Esophagus muscularis mucosa (tissue), 4 donors: Measurements from ENCODE around the gene UBTF. TPM values are rescaled to one million over a fixed set of nuclear protein-coding genes. Genes with fewer than 3 reads are reported as not detected.

ENCODE experiments used
- DNase-seq: peaks from one replicate; pipeline ENCODE4 v3.0.0-alpha.2; 2017; ENCODE audit errors: extremely low spot score
- H3K27ac ChIP-seq, 4 donors: fragments of 200-600 bp; sonication (generic); replicated peaks in 1 of 4; 1 replicate in 3 of 4; 2 replicates in 1 of 4; pipeline ENCODE4 v1.5.1; 2016 to 2019; ENCODE audit warnings: mild to moderate bottlenecking in 1 of 4
- H3K27me3 ChIP-seq, 4 donors: fragments of 200-600 bp; sonication (generic); one replicate each; pipeline versions ENCODE4 v1.5.1 to v1.6.0; 2016 to 2019
- H3K36me3 ChIP-seq, 4 donors: fragments of 200-600 bp; sonication (generic); one replicate each; pipeline ENCODE4 v1.5.1; 2016 to 2019
- H3K4me1 ChIP-seq, 4 donors: fragments of 200-600 bp; sonication (generic); one replicate each; pipeline ENCODE4 v1.5.1; 2016 to 2019
- H3K4me3 ChIP-seq, 4 donors: fragments of 200-600 bp; sonication (generic); 1 replicate in 2 of 4; 2 replicates in 2 of 4; pipeline ENCODE4 v1.5.1; 2016 to 2019; ENCODE audit warnings: mild to moderate bottlenecking in 4 of 4, moderate library complexity in 1 of 4
- H3K9me3 ChIP-seq, 4 donors: fragments of 200-600 bp; sonication (generic); 1 replicate in 3 of 4; 2 replicates in 1 of 4; pipeline ENCODE4 v1.5.1; 2016 to 2019
- EP300 ChIP-seq: sonication (generic); formaldehyde crosslinking; IDR thresholded peaks from one replicate; pipeline ENCODE4 v1.6.1; 2017; ENCODE audit warnings: antibody characterized with exemption
- POLR2A ChIP-seq: fragments of 450-650 bp; IDR thresholded peaks from one replicate; pipeline ENCODE4 v1.6.1; 2017; ENCODE audit warnings: antibody characterized with exemption, moderate library complexity, mild to moderate bottlenecking, low read depth
- POLR2AphosphoS5 ChIP-seq, 2 donors: sonication (generic); formaldehyde crosslinking; IDR thresholded peaks; one replicate each; pipeline ENCODE4 v1.6.1; 2017; ENCODE audit warnings: antibody characterized with exemption in 2 of 2
- WGBS: methylation state at CpG from one replicate; pipeline ENCODE4 v1.1.5; 2018; 5-methylcytosine and 5-hydroxymethylcytosine counted together
- intact Hi-C: fragments of 100-400 bp; cut with DNase I; formaldehyde crosslinking; loops from one replicate; pipeline ENCODE4 v1.15.1; 2023
- total RNA-seq, 4 donors: library from RNA; depleted of rRNA; stranded (reverse); fragments of >200 nt; gene quantifications; one replicate each; pipeline versions ENCODE4 v1.1.0 to v1.2.1, GENCODE V29; 2016
- TF ChIP-seq, protein P1 (sequence below), 3 experiments: fragments of 200-600 bp in 2 of 3; fragments of 450-650 bp in 1 of 3; sonication (generic) in 2 of 3; IDR thresholded peaks; one replicate each; pipeline ENCODE4 v1.5.1; 2017 to 2019; ENCODE audit warnings: antibody characterized with exemption in 3 of 3, mild to moderate bottlenecking in 2 of 3, moderate library complexity in 1 of 3

The UBTF gene
- total RNA-seq, 4 donors from 2014 or later, result 48.7 to 78.8 (median 66.1) TPM

GRCh38 chr17:44216173-44216572 lies 3.3 kb downstream of the UBTF start:
- Histone ChIP-seq H3K4me3 (no peak overlapping the region), H3K27me3 (no peaks in the 10 kb centered on the region), H3K9me3 (no peaks in the 10 kb centered on the region), H3K27ac (no peak overlapping the region), H3K4me1 (peaks cover 18 to 53% (median 35%) of the 10 kb centered on the region in 4 donors), H3K36me3 (peaks cover 27 to 60% (median 55%) of the 10 kb centered on the region in 4 donors)
- TF ChIP-seq EP300, result no peak
- no peak for TF ChIP-seq POLR2A
- TF ChIP-seq POLR2AphosphoS5 (IDR thresholded peaks at IDR 0.05), result no peak
- TF ChIP-seq, protein P1, sequence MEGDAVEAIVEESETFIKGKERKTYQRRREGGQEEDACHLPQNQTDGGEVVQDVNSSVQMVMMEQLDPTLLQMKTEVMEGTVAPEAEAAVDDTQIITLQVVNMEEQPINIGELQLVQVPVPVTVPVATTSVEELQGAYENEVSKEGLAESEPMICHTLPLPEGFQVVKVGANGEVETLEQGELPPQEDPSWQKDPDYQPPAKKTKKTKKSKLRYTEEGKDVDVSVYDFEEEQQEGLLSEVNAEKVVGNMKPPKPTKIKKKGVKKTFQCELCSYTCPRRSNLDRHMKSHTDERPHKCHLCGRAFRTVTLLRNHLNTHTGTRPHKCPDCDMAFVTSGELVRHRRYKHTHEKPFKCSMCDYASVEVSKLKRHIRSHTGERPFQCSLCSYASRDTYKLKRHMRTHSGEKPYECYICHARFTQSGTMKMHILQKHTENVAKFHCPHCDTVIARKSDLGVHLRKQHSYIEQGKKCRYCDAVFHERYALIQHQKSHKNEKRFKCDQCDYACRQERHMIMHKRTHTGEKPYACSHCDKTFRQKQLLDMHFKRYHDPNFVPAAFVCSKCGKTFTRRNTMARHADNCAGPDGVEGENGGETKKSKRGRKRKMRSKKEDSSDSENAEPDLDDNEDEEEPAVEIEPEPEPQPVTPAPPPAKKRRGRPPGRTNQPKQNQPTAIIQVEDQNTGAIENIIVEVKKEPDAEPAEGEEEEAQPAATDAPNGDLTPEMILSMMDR (IDR thresholded peaks at IDR 0.05), result no peak
- intact Hi-C loops, result no loop called here
- no peak for DNase-seq
- WGBS, result 65% methylated on average over 5 of the region's 5 CpGs

DNA sequence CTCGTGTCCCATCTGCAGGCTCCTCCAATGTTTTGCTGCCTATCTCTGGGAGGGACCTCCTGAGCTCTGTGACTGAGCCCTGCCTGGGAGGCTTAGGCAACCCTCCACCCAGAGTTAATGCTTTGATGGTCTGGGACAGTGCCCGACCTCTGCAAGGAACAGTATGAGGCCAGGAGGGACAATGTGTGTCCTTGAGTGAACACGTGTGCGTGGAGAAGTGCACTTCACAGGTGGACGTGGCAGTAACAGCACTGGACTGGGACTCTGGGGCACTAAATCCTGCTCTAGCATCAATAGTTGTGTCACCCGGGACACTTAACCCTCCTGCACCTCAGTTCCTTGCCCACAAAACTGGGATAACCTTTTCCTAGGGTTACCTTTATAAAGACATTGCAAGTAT lies 4.6 kb downstream of the UBTF start:
- no peaks in the 10 kb centered on the region for H3K9me3 ChIP-seq
- TF ChIP-seq EP300 (no peak), POLR2A (no peak), POLR2AphosphoS5 (IDR thresholded peaks at IDR 0.05) (no peak)
- TF ChIP-seq, protein P1 (IDR thresholded peaks at IDR 0.05), result no peak
- no peak overlapping the region for H3K27ac ChIP-seq
- WGBS, result 95% methylated on average over 6 of the region's 6 CpGs
- peaks cover 30 to 66% (median 48%) of the 10 kb centered on the region in 4 donors for H3K4me1 ChIP-seq
- intact Hi-C loops, result no loop called here
- peaks cover 0 to 5% (median 0%) of the 10 kb centered on the region in 4 donors for H3K27me3 ChIP-seq
- no peak overlapping the region for H3K4me3 ChIP-seq
- no peak for DNase-seq
- H3K36me3 ChIP-seq, result peaks cover 27 to 70% (median 65%) of the 10 kb centered on the region in 4 donors

- Histone ChIP-seq H3K4me3 (no peak overlapping the region), H3K9me3 (no peaks in the 10 kb centered on the region), H3K4me1 (peaks cover 32 to 68% (median 50%) of the 10 kb centered on the region in 4 donors), H3K36me3 (peaks cover 27 to 77% (median 71%) of the 10 kb centered on the region in 4 donors), H3K27ac (no peak overlapping the region), H3K27me3 (peaks cover 0 to 8% (median 0%) of the 10 kb centered on the region in 4 donors)
- 100% methylated on average over 1 of the region's 1 CpG for WGBS
- no peak for DNase-seq
- TF ChIP-seq POLR2A (no peak), EP300 (no peak), POLR2AphosphoS5 (IDR thresholded peaks at IDR 0.05) (no peak)
- TF ChIP-seq, protein P1 (IDR thresholded peaks at IDR 0.05), result no peak
- intact Hi-C loops, result no loop called here
These were observed 5.3 kb downstream of the UBTF start for GRCh38 chr17:44214230-44214494.

GRCh38 chr17:44213403-44214229 lies 5.9 kb downstream of the UBTF start:
- Histone ChIP-seq H3K4me1 (peaks cover 32 to 68% (median 50%) of the 10 kb centered on the region in 4 donors), H3K36me3 (peaks cover 30 to 83% (median 76%) of the 10 kb centered on the region in 4 donors), H3K9me3 (no peaks in the 10 kb centered on the region), H3K27me3 (peaks cover 0 to 8% (median 0%) of the 10 kb centered on the region in 4 donors), H3K4me3 (no peak overlapping the region), H3K27ac (no peak overlapping the region)
- TF ChIP-seq, protein P1 (IDR thresholded peaks at IDR 0.05), result no peak
- TF ChIP-seq EP300 (no peak), POLR2A (no peak), POLR2AphosphoS5 (IDR thresholded peaks at IDR 0.05) (no peak)
- intact Hi-C loops, result no loop called here
- DNase-seq, result no peak
- 85% methylated on average over 12 of the region's 15 CpGs for WGBS
